Transverse colon (tissue), 4 donors: ENCODE data around the gene PLEKHA7. TPM values are rescaled to one million over a fixed set of nuclear protein-coding genes. Genes with fewer than 3 reads are reported as not detected.

Experiments used
- DNase-seq: peaks from one replicate; pipeline ENCODE4 v3.0.0-alpha.2; 2019
- H3K27ac ChIP-seq, 4 donors: fragments of 200-600 bp; sonication (generic); 2 replicates each; pipeline ENCODE4 v1.5.1; 2016 to 2018; ENCODE audit warnings: inconsistent platforms in 4 of 4
- H3K27me3 ChIP-seq: fragments of 200-600 bp; sonication (generic); 2 replicates; pipeline ENCODE4 v1.5.1; 2017; ENCODE audit warnings: inconsistent platforms
- H3K36me3 ChIP-seq, 4 donors: fragments of 200-600 bp; sonication (generic); 2 replicates each; pipeline ENCODE4 v1.5.1; 2017 to 2019; ENCODE audit warnings: inconsistent platforms in 4 of 4
- H3K4me1 ChIP-seq, 4 donors: fragments of 200-600 bp; sonication (generic); 2 replicates each; pipeline ENCODE4 v1.5.1; 2017 to 2020; ENCODE audit warnings: inconsistent platforms in 4 of 4
- H3K4me3 ChIP-seq, 4 donors: fragments of 200-600 bp; sonication (generic); 1 replicate in 1 of 4; 2 replicates in 3 of 4; pipeline versions ENCODE4 v1.5.1 to v1.6.1; 2017 to 2019; ENCODE audit warnings: inconsistent platforms in 4 of 4
- H3K9me3 ChIP-seq, 2 donors: fragments of 200-600 bp; sonication (generic); 2 replicates each; pipeline ENCODE4 v1.5.1; 2017 to 2019; ENCODE audit warnings: inconsistent platforms in 2 of 2
- EP300 ChIP-seq: sonication (generic); formaldehyde crosslinking; IDR thresholded peaks from one replicate; pipeline ENCODE4 v1.6.1; 2017; ENCODE audit warnings: antibody characterized with exemption, low read depth
- POLR2A ChIP-seq: fragments of 450-650 bp; IDR thresholded peaks from one replicate; pipeline ENCODE4 v1.6.1; 2016; ENCODE audit warnings: antibody characterized with exemption, mild to moderate bottlenecking, moderate library complexity
- POLR2AphosphoS5 ChIP-seq, 3 donors: sonication (generic); formaldehyde crosslinking; IDR thresholded peaks; one replicate each; pipeline ENCODE4 v1.6.1; 2016; ENCODE audit warnings: antibody characterized with exemption in 3 of 3
- WGBS, 2 donors: methylation state at CpG; one replicate each; pipeline ENCODE4 v1.1.5; 2018; ENCODE audit warnings: low coverage in 1 of 2; 5-methylcytosine and 5-hydroxymethylcytosine counted together
- in situ Hi-C, 4 donors: fragments of 200-750 bp; cut with MboI; loops; one replicate each; pipeline versions ENCODE4 v1.15.0 to v1.15.1; 2017; ENCODE audit warnings: low sequenced_read_pairs in 3 of 4, low pct_ligation_motif_present in 1 of 4, low pct_unique_long_range_greater_than_20kb in 1 of 4
- intact Hi-C: fragments of 100-400 bp; cut with DNase I; formaldehyde crosslinking; loops from one replicate; pipeline ENCODE4 v1.15.1; 2023; ENCODE audit warnings: low total_unique reads
- total RNA-seq, 4 donors: library from RNA; depleted of rRNA; stranded (reverse); fragments of >200 nt; gene quantifications; one replicate each; pipeline ENCODE4 v1.1.0, GENCODE V29; 2016
- TF ChIP-seq, protein P1 (sequence below), 5 experiments: fragments of 200-600 bp in 3 of 5; fragments of 450-650 bp in 2 of 5; sonication (generic) in 3 of 5; IDR thresholded peaks; 1 replicate in 2 of 5; 2 replicates in 3 of 5; pipeline ENCODE4 v1.5.1; 2016 to 2017; ENCODE audit warnings: antibody characterized with exemption in 5 of 5, inconsistent platforms in 3 of 5, mild to moderate bottlenecking in 2 of 5, moderate library complexity in 1 of 5

Gene PLEKHA7
- total RNA-seq, 4 donors from 2014 or later = 109 to 243 (median 114) TPM

DNA sequence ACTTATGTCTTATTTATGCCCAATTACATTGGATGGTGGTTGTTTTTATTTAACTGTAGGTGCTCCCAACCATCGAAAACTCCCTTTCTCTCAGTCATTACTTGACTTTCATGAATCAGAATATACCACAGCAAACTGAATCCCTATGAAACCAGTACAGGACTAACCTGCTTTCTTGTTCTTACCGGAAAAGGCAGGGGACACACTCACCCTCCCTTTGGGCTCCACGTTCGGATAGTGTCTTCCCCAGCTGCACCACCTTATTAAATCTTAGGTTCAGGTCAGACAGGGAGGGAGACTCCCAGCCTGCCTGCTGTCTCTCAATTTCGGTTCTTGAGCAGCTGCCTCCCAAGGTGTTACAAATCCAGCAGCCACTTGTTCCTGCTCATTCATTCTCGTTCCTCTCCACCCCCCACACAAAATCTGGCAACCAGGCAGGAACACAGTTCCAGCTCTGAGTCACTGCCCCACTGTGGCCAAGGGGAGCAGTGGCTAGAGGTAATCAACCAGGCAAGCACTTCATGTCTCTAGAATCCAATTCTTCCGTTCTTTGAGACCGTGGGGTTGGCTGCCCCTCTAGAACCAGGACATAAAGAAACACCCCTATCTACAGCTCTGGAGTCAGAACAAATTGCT is 133.0 kb downstream of the PLEKHA7 start:
- Histone ChIP-seq H3K27me3 (no peaks in the 10 kb centered on the region), H3K4me1 (peaks cover 0 to 9% (median 1%) of the 10 kb centered on the region in 4 donors), H3K9me3 (no peaks in the 10 kb centered on the region), H3K4me3 (no peak overlapping the region), H3K27ac (no peak overlapping the region), H3K36me3 (no peaks in the 10 kb centered on the region)
- no peak for DNase-seq
- intact Hi-C loops (no loop called here), in situ Hi-C loops (no loop called here)
- TF ChIP-seq POLR2AphosphoS5 (IDR thresholded peaks at IDR 0.05) (no peak), EP300 (no peak), POLR2A (no peak)
- TF ChIP-seq, protein P1, sequence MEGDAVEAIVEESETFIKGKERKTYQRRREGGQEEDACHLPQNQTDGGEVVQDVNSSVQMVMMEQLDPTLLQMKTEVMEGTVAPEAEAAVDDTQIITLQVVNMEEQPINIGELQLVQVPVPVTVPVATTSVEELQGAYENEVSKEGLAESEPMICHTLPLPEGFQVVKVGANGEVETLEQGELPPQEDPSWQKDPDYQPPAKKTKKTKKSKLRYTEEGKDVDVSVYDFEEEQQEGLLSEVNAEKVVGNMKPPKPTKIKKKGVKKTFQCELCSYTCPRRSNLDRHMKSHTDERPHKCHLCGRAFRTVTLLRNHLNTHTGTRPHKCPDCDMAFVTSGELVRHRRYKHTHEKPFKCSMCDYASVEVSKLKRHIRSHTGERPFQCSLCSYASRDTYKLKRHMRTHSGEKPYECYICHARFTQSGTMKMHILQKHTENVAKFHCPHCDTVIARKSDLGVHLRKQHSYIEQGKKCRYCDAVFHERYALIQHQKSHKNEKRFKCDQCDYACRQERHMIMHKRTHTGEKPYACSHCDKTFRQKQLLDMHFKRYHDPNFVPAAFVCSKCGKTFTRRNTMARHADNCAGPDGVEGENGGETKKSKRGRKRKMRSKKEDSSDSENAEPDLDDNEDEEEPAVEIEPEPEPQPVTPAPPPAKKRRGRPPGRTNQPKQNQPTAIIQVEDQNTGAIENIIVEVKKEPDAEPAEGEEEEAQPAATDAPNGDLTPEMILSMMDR (IDR thresholded peaks at IDR 0.05) = no peak
- WGBS, 2 donors = 60 to 61% methylated on average over 1 to 8 of the region's 8 CpGs

DNA sequence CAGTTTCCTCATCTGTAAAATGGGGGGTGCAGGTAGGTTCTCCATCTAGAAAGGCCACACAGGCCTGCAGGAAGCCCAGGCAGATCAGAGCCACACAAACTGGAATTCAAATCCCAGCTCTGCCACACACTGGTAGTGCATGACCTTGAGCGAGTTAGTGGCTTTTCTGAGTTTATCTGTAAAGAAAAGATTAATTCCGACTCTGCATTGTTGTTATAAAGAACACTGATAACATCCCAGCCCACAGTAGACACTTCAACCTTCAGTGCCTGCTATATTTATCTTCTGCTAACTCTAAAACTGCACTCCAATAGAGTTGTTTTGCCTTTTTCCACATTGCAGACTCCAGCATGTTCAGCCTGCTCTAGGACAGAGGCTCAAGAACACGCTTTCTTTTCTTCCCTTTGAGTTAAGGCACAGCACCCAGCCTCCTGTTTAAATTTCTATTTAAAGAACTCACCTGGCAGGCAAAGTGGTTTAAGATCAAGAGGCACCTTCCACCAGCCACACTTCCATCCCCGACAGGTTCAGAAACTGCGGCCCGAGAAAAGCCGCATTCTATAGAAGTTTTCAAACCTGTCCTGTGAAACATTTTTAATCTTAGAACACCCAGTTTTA is 133.9 kb downstream of the PLEKHA7 start:
- Histone ChIP-seq H3K27me3 (no peaks in the 10 kb centered on the region), H3K9me3 (no peaks in the 10 kb centered on the region), H3K36me3 (no peaks in the 10 kb centered on the region), H3K27ac (no peak overlapping the region), H3K4me3 (no peak overlapping the region), H3K4me1 (peaks cover 0 to 9% (median 1%) of the 10 kb centered on the region in 4 donors)
- in situ Hi-C loops = no loop called here
- no peak for TF ChIP-seq POLR2A
- TF ChIP-seq, protein P1 (IDR thresholded peaks at IDR 0.05) = no peak
- no peak for DNase-seq
- WGBS, 2 donors = 90 to 92% methylated on average over 5 to 7 of the region's 7 CpGs
- intact Hi-C loops = no loop called here

DNA sequence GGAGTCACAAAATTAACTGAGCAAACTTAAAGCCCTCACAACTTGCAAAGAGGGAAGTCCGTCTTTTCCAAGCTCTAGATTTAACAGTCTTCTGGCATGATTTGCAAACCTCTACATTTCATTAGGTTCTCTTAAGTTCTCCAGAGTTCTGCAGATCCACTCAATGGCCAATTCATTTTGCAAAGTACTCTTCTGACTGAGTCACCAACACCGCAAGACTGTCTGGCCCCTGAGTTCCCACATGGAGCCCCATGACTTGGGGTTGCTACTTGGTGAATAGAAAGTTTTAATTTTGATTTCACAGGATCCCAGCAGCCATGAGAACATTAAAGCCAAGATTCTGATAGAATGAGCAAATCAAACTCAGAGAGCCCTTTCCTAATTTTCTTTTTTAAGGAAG is 134.5 kb downstream of the PLEKHA7 start:
- Histone ChIP-seq H3K9me3 (no peaks in the 10 kb centered on the region), H3K27ac (no peak overlapping the region), H3K4me1 (peaks cover 0 to 9% (median 1%) of the 10 kb centered on the region in 4 donors), H3K4me3 (no peak overlapping the region), H3K27me3 (no peaks in the 10 kb centered on the region), H3K36me3 (no peaks in the 10 kb centered on the region)
- TF ChIP-seq POLR2A (no peak), POLR2AphosphoS5 (IDR thresholded peaks at IDR 0.05) (no peak), EP300 (no peak)
- TF ChIP-seq, protein P1 (IDR thresholded peaks at IDR 0.05) = no peak
- intact Hi-C loops (no loop called here), in situ Hi-C loops (no loop called here)
- no peak for DNase-seq
- WGBS, 2 donors = 93 to 100% methylated on average over 2 of the region's 2 CpGs

DNA sequence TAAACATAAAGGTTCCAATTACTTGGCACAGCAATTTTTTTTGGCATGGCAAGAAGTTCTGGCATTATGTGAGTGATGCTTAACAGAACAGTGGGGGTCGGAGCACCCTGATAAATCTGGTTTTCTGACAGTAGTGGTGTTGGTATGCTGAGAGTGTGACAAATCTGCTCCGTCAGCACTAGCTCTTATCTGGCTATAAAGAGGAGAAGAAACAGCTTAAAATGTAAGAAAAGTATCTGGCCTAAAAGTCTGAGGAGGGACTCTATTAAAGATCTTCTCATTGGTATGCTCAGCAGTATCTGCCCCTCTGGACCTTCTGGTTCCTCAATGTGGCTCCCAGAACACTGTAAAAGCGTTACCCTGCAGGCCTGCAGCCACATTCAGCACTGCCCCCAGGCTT is 137.4 kb downstream of the PLEKHA7 start:
- TF ChIP-seq POLR2AphosphoS5 (IDR thresholded peaks at IDR 0.05) (no peak), POLR2A (no peak), EP300 (no peak)
- TF ChIP-seq, protein P1 (IDR thresholded peaks at IDR 0.05) = no peak
- no peaks in the 10 kb centered on the region for H3K27me3 ChIP-seq
- no peak for DNase-seq
- no peaks in the 10 kb centered on the region for H3K9me3 ChIP-seq
- H3K27ac ChIP-seq = no peak overlapping the region
- intact Hi-C loops = no loop called here
- peaks cover 0 to 2% (median 0%) of the 10 kb centered on the region in 4 donors for H3K4me1 ChIP-seq
- H3K36me3 ChIP-seq = no peaks in the 10 kb centered on the region
- in situ Hi-C loops = no loop called here
- no peak overlapping the region for H3K4me3 ChIP-seq
- WGBS, 2 donors = 85 to 100% methylated on average over 3 of the region's 3 CpGs
